Panc1 (cell line): ENCODE measurements around the gene DCST2. TPM values are rescaled to one million over a fixed set of nuclear protein-coding genes. Genes with fewer than 3 reads are reported as not detected.
A peak's percentile ranks its signal among the peaks of the same experiment; 100 is the strongest.

ENCODE experiments used
- ATAC-seq: fragments of 200-7000 bp; cut with Tn5 transposase; 2 replicates; pipeline ENCODE4 v1.9.1; 2020; ENCODE audit warnings: mild to moderate bottlenecking, moderate library complexity
- BruUV-seq: library from RNA; stranded (reverse); fragments of 400-500 nt; replicated peaks from 2 replicates; lab custom pipeline; 2021; lab: Mats Ljungman, UMichigan
- CTCF ChIA-PET: fragments of 300-600 bp; sonication (Branson Sonifier 250); formaldehyde crosslinking; loops from one replicate; lab custom pipeline; 2022; ENCODE audit warnings: antibody characterized with exemption; lab: Charles Lee
- POLR2A ChIA-PET: fragments of 300-600 bp; sonication (Branson Sonifier 250); formaldehyde crosslinking; loops from one replicate; lab custom pipeline; 2022; ENCODE audit warnings: antibody characterized with exemption; lab: Charles Lee
- DNase-seq: peaks from one replicate; pipeline ENCODE4 v3.0.0-alpha.2; 2010; ENCODE audit warnings: low read depth, low spot score
- H3K27ac ChIP-seq: 2 replicates; pipeline ENCODE4 v1.5.1; 2011; ENCODE audit warnings: mild to moderate bottlenecking, low read length, inconsistent platforms
- H3K27me3 ChIP-seq: fragments of 200-500 bp; sonication (Bioruptor generic); 2 replicates; pipeline ENCODE4 v1.6.0; 2014; ENCODE audit warnings: low read length, inconsistent platforms; ENCODE audit not compliant: control insufficient read depth, insufficient read depth
- H3K36me3 ChIP-seq: fragments of 200-500 bp; sonication (Bioruptor generic); 2 replicates; pipeline ENCODE4 v1.5.1; 2014; ENCODE audit warnings: inconsistent platforms, mild to moderate bottlenecking, low read length, moderate library complexity; ENCODE audit not compliant: control insufficient read depth, insufficient read depth
- H3K4me1 ChIP-seq: 2 replicates; pipeline ENCODE4 v1.5.1; 2011; ENCODE audit warnings: inconsistent platforms, mild to moderate bottlenecking, low read length, moderate library complexity; ENCODE audit not compliant: control insufficient read depth, insufficient read depth
- H3K4me3 ChIP-seq, 2 experiments: 2 replicates each; pipeline ENCODE4 v1.5.1; 2011 to 2012; ENCODE audit warnings: low read depth in 2 of 2, low read length in 2 of 2, mild to moderate bottlenecking in 2 of 2, inconsistent platforms in 1 of 2, moderate library complexity in 1 of 2
- H3K9me3 ChIP-seq: fragments of 200-500 bp; sonication (Bioruptor generic); 2 replicates; pipeline ENCODE4 v1.5.1; 2014; ENCODE audit warnings: low read depth, mild to moderate bottlenecking, inconsistent platforms, low read length, moderate library complexity; ENCODE audit not compliant: control insufficient read depth, insufficient read depth
- POLR2AphosphoS5 ChIP-seq: IDR thresholded peaks from 2 replicates; pipeline ENCODE4 v1.6.1; 2012; ENCODE audit warnings: mild to moderate bottlenecking, low read depth, low read length, moderate library complexity
- REST ChIP-seq, 2 experiments: IDR thresholded peaks; 2 replicates each; pipeline ENCODE4 v1.6.1; 2011 to 2012; ENCODE audit warnings: low read depth in 2 of 2, control low read depth in 1 of 2, low read length in 1 of 2, mild to moderate bottlenecking in 1 of 2, moderate library complexity in 1 of 2; ENCODE audit not compliant: insufficient read depth in 1 of 2
- SIN3A ChIP-seq: IDR thresholded peaks from 2 replicates; pipeline ENCODE4 v1.6.1; 2012; ENCODE audit warnings: low read depth, mild to moderate bottlenecking, low read length, moderate library complexity, borderline replicate concordance; ENCODE audit not compliant: insufficient read depth
- TCF7L2 ChIP-seq: IDR thresholded peaks from 2 replicates; pipeline ENCODE4 v1.6.1; 2011; ENCODE audit warnings: mild to moderate bottlenecking, low read depth, low read length, inconsistent platforms
- in situ Hi-C: cut with HindIII; loops from 2 replicates; pipeline ENCODE4 v1.10.0; 2016; ENCODE audit warnings: low sequenced_read_pairs, low pct_unique_long_range_greater_than_20kb
- intact Hi-C: fragments of 100-400 bp; cut with micrococcal nuclease; formaldehyde crosslinking; loops from one replicate; pipeline ENCODE4 v1.10.0; 2022; ENCODE audit not compliant: unreplicated experiment
- total RNA-seq: library from RNA; stranded (reverse); gene quantifications from one replicate; pipeline ENCODE4 v1.2.1, GENCODE V29; 2021; ENCODE audit not compliant: unreplicated experiment
- TF ChIP-seq, protein P1 (sequence below): fragments of 450-650 bp; IDR thresholded peaks from 2 replicates; pipeline ENCODE4 v1.5.1; 2017; ENCODE audit warnings: mild to moderate bottlenecking

The DCST2 gene
- total RNA-seq, 1 experiment from 2014 or later, result 0.13 TPM

GRCh38 chr1:154969860-154970452 lies 63.6 kb downstream of the DCST2 start:
- H3K27me3 ChIP-seq, result no peaks in the 10 kb centered on the region
- peak overlapping the region; percentile 77 to 88 for H3K4me3 ChIP-seq
- ChIA-PET POLR2A (interaction anchor here (0.6 to 1.1 kb wide), 5 partner anchors 9 to 131 kb away, joined by 3 to 15 read pairs (median 4); partner anchors contain the start of genes LENEP, PMVK and PYGO2), CTCF (interaction anchor here (0.6 to 0.9 kb wide), 3 partner anchors 9 to 166 kb away, joined by 4 to 11 read pairs (median 4); partner anchors contain the start of genes PYGO2 and SLC50A1)
- H3K36me3 ChIP-seq, result peaks cover 6% of the 10 kb centered on the region
- DNase-seq, result no peak
- ATAC-seq, result no peak
- no peak for TF ChIP-seq TCF7L2
- TF ChIP-seq SIN3A, result 0 out of 2 replicates have a peak, but pooled peaks have one; percentile 24
- TF ChIP-seq, protein P1, sequence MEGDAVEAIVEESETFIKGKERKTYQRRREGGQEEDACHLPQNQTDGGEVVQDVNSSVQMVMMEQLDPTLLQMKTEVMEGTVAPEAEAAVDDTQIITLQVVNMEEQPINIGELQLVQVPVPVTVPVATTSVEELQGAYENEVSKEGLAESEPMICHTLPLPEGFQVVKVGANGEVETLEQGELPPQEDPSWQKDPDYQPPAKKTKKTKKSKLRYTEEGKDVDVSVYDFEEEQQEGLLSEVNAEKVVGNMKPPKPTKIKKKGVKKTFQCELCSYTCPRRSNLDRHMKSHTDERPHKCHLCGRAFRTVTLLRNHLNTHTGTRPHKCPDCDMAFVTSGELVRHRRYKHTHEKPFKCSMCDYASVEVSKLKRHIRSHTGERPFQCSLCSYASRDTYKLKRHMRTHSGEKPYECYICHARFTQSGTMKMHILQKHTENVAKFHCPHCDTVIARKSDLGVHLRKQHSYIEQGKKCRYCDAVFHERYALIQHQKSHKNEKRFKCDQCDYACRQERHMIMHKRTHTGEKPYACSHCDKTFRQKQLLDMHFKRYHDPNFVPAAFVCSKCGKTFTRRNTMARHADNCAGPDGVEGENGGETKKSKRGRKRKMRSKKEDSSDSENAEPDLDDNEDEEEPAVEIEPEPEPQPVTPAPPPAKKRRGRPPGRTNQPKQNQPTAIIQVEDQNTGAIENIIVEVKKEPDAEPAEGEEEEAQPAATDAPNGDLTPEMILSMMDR, result no peak
- no peak for TF ChIP-seq REST (IDR thresholded peaks at IDR 0.05; ENCODE audit: insufficient read depth in 1 of 2, low read depth in 2 of 2, low read length in 1 of 2)
- TF ChIP-seq POLR2AphosphoS5, result no peak; the same call in 1 of the 2 replicates
- no TSS peak for BruUV-seq
- in situ Hi-C loops, result no loop called here
- H3K27ac ChIP-seq, result peak overlapping the region; percentile 98
- H3K4me1 ChIP-seq, result peaks cover 43% of the 10 kb centered on the region
- no peaks in the 10 kb centered on the region for H3K9me3 ChIP-seq
- intact Hi-C loops, result no loop called here

DNA sequence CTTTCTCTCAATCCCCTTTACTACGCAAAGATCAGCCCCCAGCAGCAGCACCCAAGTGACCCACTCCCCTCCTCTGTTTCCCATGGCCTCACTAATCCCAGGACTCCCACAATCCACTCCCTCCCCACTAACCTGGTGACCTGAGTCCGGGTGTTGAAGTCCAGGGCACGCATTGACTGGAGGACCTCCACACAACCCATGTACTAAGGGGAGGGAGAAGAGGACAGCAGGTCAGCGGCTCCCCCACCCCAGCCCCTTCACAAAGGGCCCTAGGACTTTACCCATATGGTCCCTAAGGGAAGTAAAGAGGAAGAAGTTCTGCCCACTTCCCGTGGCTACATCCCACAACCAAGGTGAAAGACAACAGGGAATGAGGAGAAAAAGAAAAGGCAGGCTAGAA lies 64.3 kb downstream of the DCST2 start:
- ChIA-PET POLR2A (no interaction called here), CTCF (interaction anchor here (0.6 kb wide), 1 partner anchor 91 kb away, joined by 11 read pairs; no protein-coding TSS in a partner anchor)
- in situ Hi-C loops, result no loop called here
- Histone ChIP-seq H3K4me1 (peaks cover 43% of the 10 kb centered on the region), H3K9me3 (no peaks in the 10 kb centered on the region), H3K27me3 (no peaks in the 10 kb centered on the region), H3K36me3 (peaks cover 6% of the 10 kb centered on the region), H3K27ac (peak overlapping the region; percentile 98), H3K4me3 (peak overlapping the region; percentile 77 to 88)
- DNase-seq, result no peak
- no TSS peak for BruUV-seq
- TF ChIP-seq POLR2AphosphoS5 (no peak), TCF7L2 (no peak), SIN3A (no peak), REST (IDR thresholded peaks at IDR 0.05; ENCODE audit: insufficient read depth in 1 of 2, low read depth in 2 of 2, low read length in 1 of 2) (no peak)
- TF ChIP-seq, protein P1, result no peak
- ATAC-seq, result no peak
- intact Hi-C loops, result no loop called here
